H54 (cell line): ENCODE data around the gene CRHR1.

Experiments
- DNase-seq: peaks from one replicate; pipeline ENCODE4 v3.0.0; 2011; ENCODE audit warnings: low spot score, mixed read lengths; ENCODE audit not compliant: insufficient read length
- FAIRE-seq: peaks from 3 replicates; lab custom pipeline; 2011; peaks lifted over from hg19 to GRCh38; lab: Jason Lieb, UNC
- POLR2A ChIP-seq: IDR thresholded peaks from 2 replicates; pipeline ENCODE4 v1.6.1; 2011; ENCODE audit warnings: low read depth, mild to moderate bottlenecking, low read length

Gene CRHR1

GRCh38 chr17:45788057-45788456 lies 3.9 kb downstream of the CRHR1 start:
- DNase-seq (no peak), FAIRE-seq (no peak)
- no peak for TF ChIP-seq POLR2A

- no peak for TF ChIP-seq POLR2A
- DNase-seq (no peak), FAIRE-seq (no peak)
These were observed 5.8 kb downstream of the CRHR1 start for GRCh38 chr17:45789874-45790273.

- DNase-seq (no peak), FAIRE-seq (no peak)
- no peak for TF ChIP-seq POLR2A
These were observed 6.3 kb downstream of the CRHR1 start for GRCh38 chr17:45790296-45790922.

- FAIRE-seq (no peak), DNase-seq (no peak)
- TF ChIP-seq POLR2A, result no peak
These were observed 7.0 kb downstream of the CRHR1 start for GRCh38 chr17:45791041-45791582.

GRCh38 chr17:45791935-45792334 lies 7.8 kb downstream of the CRHR1 start:
- FAIRE-seq (no peak), DNase-seq (no peak)
- TF ChIP-seq POLR2A, result no peak

GRCh38 chr17:45792437-45792836 lies 8.3 kb downstream of the CRHR1 start:
- FAIRE-seq, result no peak
- no peak for TF ChIP-seq POLR2A
- DNase-seq, result no peak

GRCh38 chr17:45792995-45793755 lies 9.1 kb downstream of the CRHR1 start:
- TF ChIP-seq POLR2A, result no peak
- DNase-seq, result no peak
- no peak for FAIRE-seq

GRCh38 chr17:45793999-45794540 lies 9.9 kb downstream of the CRHR1 start:
- no peak for DNase-seq
- no peak for TF ChIP-seq POLR2A
- FAIRE-seq, result no peak

GRCh38 chr17:45794840-45795239 lies 10.7 kb downstream of the CRHR1 start:
- no peak for FAIRE-seq
- DNase-seq, result peak; percentile 59
- TF ChIP-seq POLR2A, result no peak

- FAIRE-seq, result no peak
- DNase-seq, result no peak
- no peak for TF ChIP-seq POLR2A
These were observed 16.7 kb downstream of the CRHR1 start for GRCh38 chr17:45800816-45801215.

GRCh38 chr17:45801421-45801820 lies 17.3 kb downstream of the CRHR1 start:
- DNase-seq, result no peak
- TF ChIP-seq POLR2A, result no peak
- FAIRE-seq, result no peak

- DNase-seq (no peak), FAIRE-seq (no peak)
- TF ChIP-seq POLR2A, result no peak
These were observed 24.7 kb downstream of the CRHR1 start for GRCh38 chr17:45808845-45809244.

- FAIRE-seq, result no peak
- DNase-seq, result no peak
These were observed 25.4 kb downstream of the CRHR1 start for GRCh38 chr17:45809499-45809898.

GRCh38 chr17:45812102-45812501 lies 28.0 kb downstream of the CRHR1 start:
- no peak for TF ChIP-seq POLR2A
- DNase-seq, result no peak
- no peak for FAIRE-seq

More at GRCh38 chr17:45809499-45809898, 25.4 kb downstream of the CRHR1 start:
- no peak for TF ChIP-seq POLR2A
